Activated CD4-positive, alpha-beta T cell treated with anti-CD3 and anti-CD28 coated beads, Interleukin-2, Interleukin-6, amounts not matched to agents 100 ng/mL and 50 ng/mL, durations not matched to agents 16 hours and 8 hours (primary cell): Measurements from ENCODE around the gene RASL10B.

Experiments used
- DNase-seq: peaks from one replicate; pipeline ENCODE4 v3.0.0-alpha.2; 2020

The RASL10B gene

DNA sequence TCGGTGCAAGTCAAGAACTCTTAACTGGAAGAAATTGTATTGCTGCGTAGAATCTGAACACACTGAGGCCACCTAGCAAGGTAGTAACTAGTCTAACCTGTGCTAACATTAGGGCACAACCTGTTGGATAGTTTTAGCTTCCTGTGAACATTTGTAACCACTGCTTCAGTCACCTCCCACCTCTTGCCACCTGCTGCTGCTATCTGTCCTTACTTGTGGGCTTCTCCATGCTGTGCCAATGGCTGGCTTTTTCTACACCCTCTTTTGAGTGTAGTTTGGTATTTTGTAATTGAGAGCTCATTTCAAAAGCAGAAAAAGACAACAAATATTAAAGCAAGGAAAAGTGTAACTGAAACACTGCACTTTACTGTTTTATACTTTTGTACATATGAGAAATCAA lies 7.7 kb upstream of the RASL10B start:
- no peak for DNase-seq

GRCh38 chr17:35725058-35725457 lies 6.4 kb upstream of the RASL10B start:
- no peak for DNase-seq

DNA sequence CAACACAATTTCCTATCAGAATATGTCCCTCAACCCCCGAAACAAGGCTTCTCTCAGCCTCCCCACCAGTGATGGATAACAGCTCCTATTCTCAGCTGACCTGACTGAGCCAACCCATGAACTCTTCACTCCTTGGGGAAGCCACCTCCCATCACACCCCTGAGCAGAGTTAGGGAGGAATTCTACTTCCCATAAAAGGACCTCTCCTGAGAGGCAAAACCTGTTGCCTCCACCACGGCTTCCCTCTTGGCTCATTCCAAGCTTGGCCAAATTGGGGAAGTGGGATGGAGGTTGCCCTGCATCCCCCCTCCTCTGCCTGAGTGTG lies 5.7 kb upstream of the RASL10B start:
- DNase-seq = no peak

- no peak for DNase-seq
Measured at GRCh38 chr17:35726127-35726952, 5.1 kb upstream of the RASL10B start.

DNA sequence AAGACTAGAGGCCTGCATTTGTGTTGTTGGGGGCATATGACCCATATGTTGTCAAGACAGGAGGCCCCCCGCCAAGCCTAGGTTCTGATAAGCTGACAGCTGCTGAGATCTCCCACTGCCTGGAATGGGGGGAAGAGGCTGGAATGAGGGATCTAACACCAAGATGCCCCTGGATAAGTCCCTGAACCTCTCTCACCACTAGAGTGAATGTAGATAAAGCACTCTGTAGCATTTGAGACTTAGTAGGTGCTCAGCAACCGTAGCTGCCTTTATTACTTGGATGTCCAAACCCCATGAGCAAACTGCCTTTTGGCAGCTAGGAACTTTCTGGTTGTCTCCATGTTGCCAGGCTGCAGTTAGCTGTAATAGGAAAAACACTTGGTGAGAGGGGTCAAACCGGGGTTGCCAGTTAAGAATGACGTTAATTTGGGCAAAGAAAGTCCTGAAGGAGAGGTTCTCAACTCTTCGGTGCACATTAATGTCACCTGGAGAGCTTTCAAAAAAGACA lies 4.4 kb upstream of the RASL10B start:
- DNase-seq = no peak

GRCh38 chr17:35727635-35728034 lies 3.8 kb upstream of the RASL10B start:
- no peak for DNase-seq

- DNase-seq = no peak
Measured at GRCh38 chr17:35728551-35728950, 2.9 kb upstream of the RASL10B start.

- DNase-seq = no peak
Measured at GRCh38 chr17:35729405-35729833, 2.0 kb upstream of the RASL10B start.

- DNase-seq = no peak
Measured at GRCh38 chr17:35730400-35731005, 936 bp upstream of the RASL10B start.

DNA sequence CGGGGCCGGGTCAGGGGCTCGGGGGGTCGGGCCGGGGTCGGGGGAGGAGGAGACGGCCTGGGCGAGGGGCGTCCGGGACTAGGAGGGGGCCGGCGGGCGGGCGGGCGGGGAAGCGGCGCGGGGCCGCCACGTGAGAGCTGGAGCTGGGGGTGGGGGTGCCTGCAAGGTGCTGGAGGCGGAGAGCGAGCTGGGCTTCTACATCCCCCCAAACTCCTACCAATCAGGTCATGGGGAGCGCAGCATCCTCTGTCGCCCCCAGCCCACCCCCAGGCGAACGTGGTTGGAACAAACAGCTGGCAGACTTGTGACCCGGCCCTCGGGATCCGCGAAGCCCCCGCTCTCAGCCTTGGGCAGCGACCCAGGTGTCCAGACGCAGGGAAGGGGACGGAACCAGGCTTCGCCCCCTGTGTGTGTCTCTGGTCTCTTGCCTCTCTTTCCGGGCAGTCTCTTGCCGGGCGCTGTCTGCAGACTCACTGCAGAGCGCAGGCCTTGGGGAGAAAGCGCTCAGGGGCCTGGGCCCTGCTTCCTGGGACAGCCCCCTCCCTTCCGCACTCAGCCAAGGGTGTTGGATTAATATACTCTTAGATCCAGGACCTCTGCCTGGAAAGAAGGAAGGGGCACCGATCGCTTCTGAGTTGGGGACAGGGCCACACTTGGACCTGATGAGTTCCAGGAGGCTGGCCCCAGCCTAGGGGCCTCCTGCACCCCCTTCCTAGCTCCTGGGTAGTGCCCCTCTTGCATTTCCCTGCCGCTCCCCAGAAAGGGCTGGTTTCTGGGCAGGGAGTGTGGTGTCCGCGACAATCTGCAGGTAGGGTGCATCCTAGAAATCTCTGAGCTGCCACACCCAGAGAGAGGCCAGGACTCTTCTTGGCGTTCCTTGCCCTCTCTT lies 722 bp downstream of the RASL10B start:
- DNase-seq = no peak

DNA sequence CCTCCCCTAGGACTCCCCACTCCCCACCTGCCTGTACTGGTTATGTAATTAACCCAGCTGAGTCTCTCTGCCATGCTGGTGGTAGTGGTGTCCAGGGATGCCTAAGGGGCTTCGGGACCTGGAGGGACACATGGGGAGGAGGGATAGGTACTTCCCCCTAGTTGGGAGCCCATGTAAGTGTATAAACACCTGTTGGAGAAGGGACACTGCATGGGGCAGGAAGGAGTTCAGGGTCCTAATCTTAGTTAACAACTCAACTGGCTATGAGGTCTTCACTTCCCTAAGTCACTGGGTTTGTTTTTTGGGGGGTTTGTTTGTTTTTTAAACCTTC lies 1.3 kb downstream of the RASL10B start:
- no peak for DNase-seq

DNA sequence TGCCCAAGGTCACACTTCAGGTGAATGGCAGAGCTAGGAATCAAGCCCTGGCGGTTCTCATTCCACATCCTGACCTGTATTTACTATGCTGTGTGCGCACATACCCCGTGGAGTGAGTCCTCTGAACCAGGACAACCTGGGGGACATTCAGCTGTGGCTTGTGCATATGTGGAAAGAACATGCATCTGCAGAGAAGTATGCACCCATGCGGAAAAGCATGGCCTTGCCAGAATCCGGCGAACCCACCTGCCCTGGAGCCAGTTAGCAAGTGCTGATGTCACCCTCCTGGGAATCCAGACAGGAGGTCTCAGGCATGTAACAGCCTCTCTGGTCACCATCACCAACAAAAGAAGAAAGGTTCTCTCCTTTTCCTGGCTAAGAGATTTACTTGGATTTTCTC lies 1.9 kb downstream of the RASL10B start:
- DNase-seq = no peak

DNA sequence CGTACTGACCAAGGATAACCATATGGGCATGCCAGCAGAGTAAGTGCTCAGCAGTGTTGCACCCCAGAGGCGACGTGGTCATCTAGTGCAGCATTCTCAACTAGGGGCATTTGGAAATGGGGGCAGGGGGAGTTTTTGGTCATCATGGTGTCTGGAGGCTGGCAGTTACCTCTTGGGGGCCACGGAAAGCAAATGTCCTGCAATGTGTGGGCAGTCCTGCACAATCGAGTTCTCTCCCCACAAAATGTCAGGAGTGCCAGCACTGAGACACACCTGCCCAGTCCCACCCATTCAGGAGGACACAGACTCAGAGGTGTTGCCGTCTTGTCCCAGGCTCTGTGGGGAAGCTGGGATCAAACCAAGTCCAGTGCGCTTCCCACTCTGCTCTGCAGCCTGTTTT lies 3.0 kb downstream of the RASL10B start:
- DNase-seq = no peak

DNA sequence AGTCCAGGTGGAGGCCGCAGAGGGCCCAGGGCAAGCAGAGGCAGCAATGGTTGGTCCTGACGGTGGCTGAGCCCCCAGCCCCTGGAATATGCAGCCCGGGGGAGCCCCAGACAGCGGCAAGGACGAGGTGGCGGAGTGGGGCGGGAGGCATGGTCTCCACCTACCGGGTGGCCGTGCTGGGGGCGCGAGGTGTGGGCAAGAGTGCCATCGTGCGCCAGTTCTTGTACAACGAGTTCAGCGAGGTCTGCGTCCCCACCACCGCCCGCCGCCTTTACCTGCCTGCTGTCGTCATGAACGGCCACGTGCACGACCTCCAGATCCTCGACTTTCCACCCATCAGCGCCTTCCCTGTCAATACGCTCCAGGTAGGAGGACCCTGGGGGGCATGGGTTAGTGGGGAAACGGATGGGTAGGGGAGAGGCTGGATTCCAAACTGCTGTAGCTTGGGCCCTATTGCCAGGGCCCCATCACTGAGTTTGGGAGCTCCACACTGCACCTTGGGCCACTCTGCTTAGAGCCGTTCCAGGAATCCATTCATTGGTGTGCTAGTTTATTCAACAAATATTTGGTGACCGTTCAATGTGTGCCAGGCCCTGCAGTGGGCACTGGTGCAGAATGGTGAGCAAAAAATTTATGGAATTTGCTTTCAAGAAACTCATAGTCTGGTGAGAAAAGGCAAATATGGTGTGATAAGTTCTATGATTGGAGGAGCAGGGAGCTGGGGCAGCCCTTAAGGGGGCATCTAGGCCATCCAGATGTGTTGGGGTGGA lies 3.8 kb downstream of the RASL10B start:
- no peak for DNase-seq

DNA sequence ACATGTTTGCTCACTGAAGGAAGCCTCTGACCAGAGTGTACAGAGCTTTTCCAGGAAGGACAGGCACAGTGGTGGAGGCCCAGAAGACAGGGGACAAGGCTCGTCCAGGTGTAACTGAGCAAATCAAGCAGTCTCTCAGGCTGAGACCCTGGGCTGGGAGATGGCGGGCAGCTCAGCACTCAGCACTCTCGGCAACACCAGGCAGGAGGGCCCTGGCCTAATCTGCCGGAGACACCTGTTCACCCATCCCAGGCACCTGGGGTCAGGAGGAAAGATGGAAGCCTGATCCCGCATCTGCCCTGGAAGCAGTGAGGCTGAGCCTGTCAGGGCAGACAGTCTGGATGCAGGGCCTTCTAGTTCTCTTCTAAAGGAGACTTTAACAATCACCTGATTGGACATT lies 4.8 kb downstream of the RASL10B start:
- no peak for DNase-seq

DNA sequence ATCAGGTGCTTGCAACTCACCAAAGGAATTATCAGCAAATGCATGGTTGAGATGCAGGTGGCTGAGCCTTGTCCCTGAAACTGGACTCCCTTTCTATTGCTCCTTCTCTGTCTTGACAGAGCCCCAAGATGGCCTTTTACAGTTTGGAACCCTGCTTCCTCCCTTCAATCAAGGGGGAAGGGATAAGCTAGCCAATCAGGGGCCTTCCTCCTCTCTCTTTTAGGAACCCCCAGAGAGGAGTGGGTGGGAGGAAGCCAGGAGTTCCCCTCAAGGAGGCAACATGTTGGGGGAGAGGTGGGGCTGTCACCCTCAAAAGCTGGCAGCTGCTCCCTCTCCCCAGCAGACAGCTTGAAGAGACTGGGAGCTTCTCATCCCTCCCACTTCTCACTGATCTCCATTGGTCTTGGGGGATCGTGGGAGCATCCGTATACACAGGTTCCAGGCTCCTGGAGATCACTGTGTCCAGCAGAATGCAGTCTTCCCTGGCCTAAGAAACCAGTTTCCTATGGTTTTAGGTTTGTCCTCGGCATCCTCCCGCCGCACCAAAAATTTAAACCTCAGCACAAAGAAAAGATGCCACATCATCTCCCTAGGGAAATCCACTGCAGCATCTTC lies 7.2 kb downstream of the RASL10B start:
- DNase-seq = no peak

- DNase-seq = no peak
Measured at GRCh38 chr17:35740216-35740615, 8.8 kb downstream of the RASL10B start.

DNA sequence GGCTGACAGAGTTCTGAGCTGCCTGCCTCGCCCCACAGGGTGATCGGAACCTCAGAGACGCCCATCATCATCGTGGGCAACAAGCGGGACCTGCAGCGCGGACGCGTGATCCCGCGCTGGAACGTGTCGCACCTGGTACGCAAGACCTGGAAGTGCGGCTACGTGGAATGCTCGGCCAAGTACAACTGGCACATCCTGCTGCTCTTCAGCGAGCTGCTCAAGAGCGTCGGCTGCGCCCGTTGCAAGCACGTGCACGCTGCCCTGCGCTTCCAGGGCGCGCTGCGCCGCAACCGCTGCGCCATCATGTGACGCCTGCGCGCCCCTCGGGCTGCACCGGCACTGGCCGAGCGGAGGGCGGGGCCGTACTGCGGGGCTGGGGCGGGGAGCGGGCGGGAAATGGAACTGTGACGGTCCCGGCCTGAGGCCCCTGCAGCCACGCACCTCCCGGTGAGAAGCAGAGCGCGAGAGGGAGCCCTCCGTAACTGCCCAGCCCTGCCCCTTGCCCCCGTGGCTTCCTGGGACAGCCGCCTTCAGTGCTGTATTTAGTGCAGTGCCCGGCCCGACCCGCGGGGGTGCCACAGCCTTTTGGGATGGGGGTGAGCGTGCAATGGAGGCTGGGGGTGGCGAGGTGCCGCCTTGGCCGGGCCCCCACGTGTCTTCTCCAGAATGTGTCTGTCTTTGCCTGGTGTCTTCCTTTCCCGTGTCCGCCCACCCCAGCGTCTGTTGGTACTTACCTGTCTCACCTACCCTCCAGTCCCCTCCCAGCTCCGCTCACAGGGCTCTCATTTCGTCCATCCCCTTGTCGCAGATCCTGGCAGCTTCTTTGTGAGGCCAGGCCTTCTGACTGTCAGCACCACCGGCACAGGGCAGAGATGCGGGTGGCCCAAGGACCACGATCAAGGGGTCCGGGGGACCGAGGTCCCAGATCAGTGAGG lies 9.8 kb downstream of the RASL10B start:
- DNase-seq = peak; percentile 31

DNA sequence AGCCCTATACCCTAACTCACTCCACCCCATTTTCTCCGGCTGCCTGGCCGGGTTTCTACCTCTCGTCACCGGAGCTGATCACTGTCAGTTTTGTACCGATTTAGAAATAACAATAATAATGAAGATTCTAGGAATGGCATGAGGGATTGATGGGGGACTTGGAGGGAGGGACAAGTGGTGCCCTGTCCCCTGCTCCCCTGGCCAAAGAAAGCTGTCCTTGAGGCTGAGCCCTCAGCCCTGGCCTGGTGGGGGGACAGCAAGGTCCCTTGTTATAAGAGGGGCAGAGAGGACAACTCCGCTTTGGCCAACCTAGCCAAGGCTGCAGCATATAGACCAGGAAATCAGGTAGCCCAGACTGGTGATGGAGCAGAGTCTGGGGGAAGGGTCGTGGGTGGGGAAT lies 11.1 kb downstream of the RASL10B start:
- DNase-seq = no peak

- no peak for DNase-seq
Measured at GRCh38 chr17:35742896-35743477, 11.5 kb downstream of the RASL10B start.
